Stimulated activated CD8-positive, alpha-beta memory T cell treated with anti-CD3 and anti-CD28 coated beads, Interleukin-7, amount 100 ng/mL, for 48 hours (primary cell): ENCODE measurements around the gene GTF2H4.

Experiments
- DNase-seq, 2 donors: peaks; one replicate each; pipeline ENCODE4 v3.0.0-alpha.2; 2020; ENCODE audit warnings: low read depth in 1 of 2; ENCODE audit errors: extremely low read depth in 1 of 2

The GTF2H4 gene

GRCh38 chr6:30882204-30882758 is 25.7 kb upstream of the GTF2H4 start:
- no peak for DNase-seq

GRCh38 chr6:30882759-30883684 is 25.0 kb upstream of the GTF2H4 start:
- no peak for DNase-seq

DNA sequence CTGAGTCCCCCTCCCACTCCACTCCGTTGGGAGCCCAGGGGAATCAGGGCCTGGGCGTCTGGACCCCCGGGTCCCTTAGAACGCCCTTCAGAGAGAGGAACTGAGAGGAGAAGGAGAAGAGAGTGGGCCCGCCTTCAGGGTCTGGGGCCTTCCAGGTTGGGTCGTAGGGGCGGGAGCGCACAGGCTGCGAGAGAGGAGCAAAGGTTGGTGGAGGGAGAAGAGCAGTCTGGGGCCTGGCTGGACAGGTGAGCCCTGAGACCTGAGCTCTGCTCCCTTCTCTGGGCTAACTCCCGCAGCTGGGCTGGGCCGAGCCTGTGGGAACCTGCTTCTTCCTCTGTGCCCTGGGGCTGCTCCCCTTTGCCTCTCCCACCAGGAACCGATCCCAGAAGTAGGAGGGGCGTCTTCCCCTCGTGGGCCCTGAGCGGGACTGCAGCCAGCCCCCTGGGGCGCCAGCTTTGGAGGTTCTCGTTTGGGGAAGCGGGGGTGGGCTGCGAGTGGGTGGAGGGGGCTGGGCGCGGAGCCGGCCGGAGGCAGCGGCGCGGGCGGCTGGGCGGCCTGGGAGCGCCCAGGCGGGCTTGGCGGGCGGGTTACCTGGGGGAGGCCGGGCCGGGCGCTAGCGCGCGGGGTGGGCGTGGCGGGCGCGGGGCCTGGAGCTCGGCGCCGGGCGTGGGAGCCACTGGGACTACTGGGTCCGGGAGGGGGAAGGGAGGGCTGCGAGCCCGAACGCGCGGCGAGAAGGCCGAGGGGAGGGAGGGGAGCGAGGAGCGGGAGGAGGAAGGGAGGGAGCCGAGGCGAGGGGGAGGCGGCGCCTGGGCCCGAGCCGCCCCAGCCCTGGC is 24.1 kb upstream of the GTF2H4 start, which contains the start of gene DDR1:
Gene DDR1, plus strand, starts transcription at position 835 of the 836 bp plus-strand sequence. CDS start 4,211 bp downstream, outside the sequence.
- DNase-seq: no peak

GRCh38 chr6:30884521-30885480 is 23.2 kb upstream of the GTF2H4 start:
- peak in 1 of 2 donors; percentile 44 for DNase-seq

- DNase-seq: no peak
These were observed 22.5 kb upstream of the GTF2H4 start for GRCh38 chr6:30885481-30885998.

GRCh38 chr6:30885999-30886896 is 21.8 kb upstream of the GTF2H4 start:
- no peak for DNase-seq

GRCh38 chr6:30886897-30887255 is 21.1 kb upstream of the GTF2H4 start:
- DNase-seq: no peak

DNA sequence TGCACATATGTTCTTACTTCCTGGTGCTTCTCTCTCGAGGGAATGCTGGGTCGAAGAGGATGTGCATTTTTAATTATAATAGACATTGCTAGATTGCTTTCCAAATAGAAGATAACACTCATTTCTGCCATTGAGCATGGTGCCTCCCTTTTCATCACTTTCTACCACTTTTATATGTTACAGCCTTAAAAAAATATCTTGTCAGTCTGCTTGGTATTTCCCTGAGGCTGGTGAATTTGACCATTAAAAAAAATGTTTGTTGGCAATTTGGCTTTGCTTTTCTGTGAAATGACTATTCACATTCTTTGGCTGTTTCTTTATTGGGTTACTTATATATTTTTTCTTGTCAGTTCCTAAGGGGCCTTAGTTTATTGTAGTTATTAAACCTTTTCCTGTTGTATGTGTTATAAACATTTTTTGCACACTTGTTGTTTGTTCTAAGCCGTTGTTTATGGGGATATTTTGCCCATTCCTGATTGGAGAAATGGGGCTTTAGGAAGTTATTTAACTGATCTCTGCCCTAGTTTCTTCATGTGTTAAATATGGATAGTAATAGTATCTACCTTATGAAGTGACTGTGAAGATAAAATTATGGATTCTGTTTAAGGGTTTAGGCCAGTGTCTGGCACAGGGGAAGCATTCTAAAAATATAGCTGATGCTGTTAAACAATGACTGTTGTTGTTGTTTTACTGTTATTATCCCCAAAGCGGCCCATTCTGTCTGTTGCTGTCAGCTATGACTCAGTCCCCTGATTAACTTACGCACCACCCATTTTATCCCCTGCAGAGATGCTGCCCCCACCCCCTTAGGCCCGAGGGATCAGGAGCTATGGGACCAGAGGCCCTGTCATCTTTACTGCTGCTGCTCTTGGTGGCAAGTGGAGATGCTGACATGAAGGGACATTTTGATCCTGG is 19.8 kb upstream of the GTF2H4 start:
- no peak for DNase-seq

DNA sequence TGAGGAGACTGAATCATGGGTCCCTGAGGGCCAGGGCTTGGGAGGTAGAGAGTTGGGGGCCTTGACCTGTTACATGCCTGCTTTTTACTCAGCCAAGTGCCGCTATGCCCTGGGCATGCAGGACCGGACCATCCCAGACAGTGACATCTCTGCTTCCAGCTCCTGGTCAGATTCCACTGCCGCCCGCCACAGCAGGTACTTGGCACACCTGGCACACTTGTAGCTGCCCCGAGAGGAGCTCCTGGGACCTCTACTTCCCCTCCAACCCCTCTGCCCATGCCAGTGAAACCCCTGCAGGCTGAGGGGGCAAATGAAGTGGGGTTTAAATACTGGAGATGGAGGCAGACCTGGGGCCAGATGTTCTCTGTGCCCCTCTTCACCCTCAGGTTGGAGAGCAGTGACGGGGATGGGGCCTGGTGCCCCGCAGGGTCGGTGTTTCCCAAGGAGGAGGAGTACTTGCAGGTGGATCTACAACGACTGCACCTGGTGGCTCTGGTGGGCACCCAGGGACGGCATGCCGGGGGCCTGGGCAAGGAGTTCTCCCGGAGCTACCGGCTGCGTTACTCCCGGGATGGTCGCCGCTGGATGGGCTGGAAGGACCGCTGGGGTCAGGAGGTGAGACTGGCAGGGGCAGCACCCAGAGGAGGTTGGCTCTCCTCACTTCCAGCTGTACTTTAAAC is 19.1 kb upstream of the GTF2H4 start:
- no peak for DNase-seq

- DNase-seq: no peak
These were observed 18.5 kb upstream of the GTF2H4 start for GRCh38 chr6:30889496-30889885.

- DNase-seq: no peak
These were observed 17.9 kb upstream of the GTF2H4 start for GRCh38 chr6:30889921-30890645.

- no peak for DNase-seq
These were observed 17.2 kb upstream of the GTF2H4 start for GRCh38 chr6:30890646-30891449.

GRCh38 chr6:30891450-30891723 is 16.6 kb upstream of the GTF2H4 start:
- no peak for DNase-seq

GRCh38 chr6:30891816-30892538 is 16.0 kb upstream of the GTF2H4 start:
- no peak for DNase-seq

- DNase-seq: no peak
These were observed 14.9 kb upstream of the GTF2H4 start for GRCh38 chr6:30893001-30893591.
